IMR-90 (cell line): ENCODE results near the gene MLLT1. TPM values are rescaled to one million over a fixed set of nuclear protein-coding genes. Genes with fewer than 3 reads are reported as not detected.

Experiments used
- ATAC-seq: fragments of 200-7000 bp; cut with Tn5 transposase; 2 replicates; pipeline ENCODE4 v1.9.1; 2020; ENCODE audit warnings: low read depth, mild to moderate bottlenecking, moderate library complexity
- BruUV-seq: library from RNA; stranded (reverse); fragments of 400-500 nt; replicated peaks from 2 replicates; lab custom pipeline; 2021; lab: Mats Ljungman, UMichigan
- CTCF ChIA-PET: fragments of 300-600 bp; formaldehyde crosslinking; extraction: SDS; loops from one replicate; lab custom pipeline; 2021; ENCODE audit warnings: antibody characterized with exemption; lab: Yijun Ruan, JAX
- POLR2A ChIA-PET: fragments of 300-600 bp; sonication (Branson Sonifier 250); formaldehyde crosslinking; loops from one replicate; lab custom pipeline; 2022; ENCODE audit warnings: antibody characterized with exemption; ENCODE audit not compliant: unreplicated experiment; lab: Charles Lee
- DNase-seq: peaks from one replicate; pipeline ENCODE4 v3.0.0; 2013
- H2AFZ ChIP-seq: replicated peaks from 2 replicates; pipeline ENCODE3; 2013; ENCODE audit warnings: low read length, mild to moderate bottlenecking; ENCODE audit not compliant: poor library complexity
- H2AK5ac ChIP-seq: 2 replicates; pipeline ENCODE4 v1.6.1; 2013; ENCODE audit warnings: low read depth, low read length, inconsistent platforms
- H2AK9ac ChIP-seq: replicated peaks from 2 replicates; pipeline ENCODE3; 2013; ENCODE audit warnings: mild to moderate bottlenecking, low read depth, low read length, moderate library complexity; ENCODE audit not compliant: poor library complexity
- H2BK120ac ChIP-seq: 2 replicates; pipeline ENCODE4 v1.6.1; 2013; ENCODE audit warnings: low read depth, low read length, inconsistent platforms
- H2BK15ac ChIP-seq: 3 replicates; pipeline ENCODE4 v1.6.1; 2013; ENCODE audit warnings: low read depth, low read length, inconsistent platforms
- H2BK20ac ChIP-seq: 2 replicates; pipeline ENCODE4 v1.6.1; 2013; ENCODE audit warnings: low read depth, mild to moderate bottlenecking, inconsistent platforms, low read length, moderate library complexity
- H2BK5ac ChIP-seq: 2 replicates; pipeline ENCODE4 v1.6.1; 2013; ENCODE audit warnings: mild to moderate bottlenecking, low read depth, low read length, inconsistent platforms; ENCODE audit not compliant: poor library complexity, severe bottlenecking
- H3K14ac ChIP-seq: replicated peaks from 2 replicates; pipeline ENCODE4 v1.6.1; 2013; ENCODE audit warnings: low read depth, low read length, inconsistent platforms
- H3K18ac ChIP-seq: 2 replicates; pipeline ENCODE4 v1.6.1; 2013; ENCODE audit warnings: low read depth, low read length, control low read depth
- H3K23ac ChIP-seq: 2 replicates; pipeline ENCODE4 v1.6.1; 2013; ENCODE audit warnings: low read depth, low read length, inconsistent platforms
- H3K27ac ChIP-seq: 2 replicates; pipeline ENCODE4 v1.5.1; 2013; ENCODE audit warnings: mild to moderate bottlenecking, control low read depth, low read length; ENCODE audit not compliant: insufficient read depth
- H3K27me3 ChIP-seq: 2 replicates; pipeline ENCODE4 v1.6.1; 2013; ENCODE audit warnings: low read length; ENCODE audit not compliant: control insufficient read depth, insufficient read depth
- H3K36me3 ChIP-seq: 2 replicates; pipeline ENCODE4 v1.6.1; 2013; ENCODE audit warnings: low read length, mixed read lengths; ENCODE audit not compliant: control insufficient read depth, insufficient read depth
- H3K4ac ChIP-seq: 2 replicates; pipeline ENCODE4 v1.6.1; 2013; ENCODE audit warnings: low read depth, low read length, inconsistent platforms
- H3K4me1 ChIP-seq: 2 replicates; pipeline ENCODE4 v1.6.1; 2013; ENCODE audit warnings: low read length, mixed read lengths; ENCODE audit not compliant: control insufficient read depth, insufficient read depth
- H3K4me2 ChIP-seq: 2 replicates; pipeline ENCODE4 v1.6.1; 2013; ENCODE audit warnings: low read depth, mild to moderate bottlenecking, control low read depth, low read length, moderate library complexity
- H3K4me3 ChIP-seq: 2 replicates; pipeline ENCODE4 v1.5.1; 2013; ENCODE audit warnings: low read depth, mild to moderate bottlenecking, control low read depth, low read length, moderate library complexity; ENCODE audit not compliant: insufficient read depth
- H3K56ac ChIP-seq: 2 replicates; pipeline ENCODE4 v1.6.1; 2013; ENCODE audit warnings: low read length, inconsistent platforms; ENCODE audit not compliant: insufficient read depth; ENCODE audit errors: extremely low read depth
- H3K79me1 ChIP-seq, 2 experiments: 2 replicates each; pipeline ENCODE4 v1.6.1; 2013; ENCODE audit warnings: low read length in 2 of 2, inconsistent platforms in 1 of 2, low read depth in 1 of 2
- H3K9ac ChIP-seq: 2 replicates; pipeline ENCODE4 v1.6.1; 2013; ENCODE audit warnings: low read depth, low read length, control low read depth
- H3K9me1 ChIP-seq: 2 replicates; pipeline ENCODE4 v1.6.1; 2013; ENCODE audit warnings: low read length, inconsistent platforms; ENCODE audit not compliant: insufficient read depth
- H3K9me3 ChIP-seq: 2 replicates; pipeline ENCODE4 v1.6.1; 2013; ENCODE audit warnings: low read length; ENCODE audit not compliant: control insufficient read depth, insufficient read depth
- H4K20me1 ChIP-seq: 2 replicates; pipeline ENCODE4 v1.6.1; 2013; ENCODE audit warnings: low read length, inconsistent platforms; ENCODE audit not compliant: insufficient read depth
- H4K5ac ChIP-seq: 2 replicates; pipeline ENCODE4 v1.6.1; 2013; ENCODE audit warnings: mild to moderate bottlenecking, low read depth, low read length, control low read depth
- H4K8ac ChIP-seq, 2 experiments: 2 replicates each; pipeline ENCODE4 v1.6.1; 2013; ENCODE audit warnings: low read depth in 2 of 2, low read length in 2 of 2, control low read depth in 1 of 2, inconsistent platforms in 1 of 2
- H4K91ac ChIP-seq: 2 replicates; pipeline ENCODE4 v1.6.1; 2013; ENCODE audit warnings: low read depth, low read length, inconsistent platforms; ENCODE audit not compliant: insufficient read depth
- MAZ ChIP-seq: IDR thresholded peaks from 2 replicates; pipeline ENCODE4 v1.6.1; 2012; ENCODE audit warnings: low read depth, mild to moderate bottlenecking, low read length, improper control_type of control experiment, moderate library complexity, borderline replicate concordance
- MXI1 ChIP-seq: IDR thresholded peaks from 2 replicates; pipeline ENCODE4 v1.6.1; 2012; ENCODE audit warnings: low read depth, mild to moderate bottlenecking, low read length, moderate library complexity, borderline replicate concordance
- RCOR1 ChIP-seq: IDR thresholded peaks from 2 replicates; pipeline ENCODE4 v1.6.1; 2012; ENCODE audit warnings: mild to moderate bottlenecking, low read length, improper control_type of control experiment; ENCODE audit not compliant: insufficient replicate concordance
- RFX5 ChIP-seq: IDR thresholded peaks from 2 replicates; pipeline ENCODE4 v1.8.0; 2012; ENCODE audit warnings: low read depth, mild to moderate bottlenecking, low read length, moderate library complexity
- WGBS, 2 experiments: methylation state at CpG; one replicate each; pipeline versions ENCODE4 v1.1.5 to v1.1.7; 2013; ENCODE audit warnings: missing lambda C conversion rate in 2 of 2; ENCODE audit not compliant: insufficient read length in 1 of 2; ENCODE audit errors: extremely low coverage in 2 of 2; 5-methylcytosine and 5-hydroxymethylcytosine counted together
- dilution Hi-C: fragments of 300-500 bp; cut with HindIII; formaldehyde crosslinking; loops from one replicate; pipeline ENCODE4 v1.14.3; 2018; ENCODE audit warnings: low sequenced_read_pairs; ENCODE audit not compliant: unreplicated experiment
- in situ Hi-C: fragments of 300-500 bp; cut with MboI; formaldehyde crosslinking; loops from 3 replicates; pipeline ENCODE4 v1.14.3; 2019; ENCODE audit warnings: low sequenced_read_pairs, inconsistent platforms, mixed read lengths
- intact Hi-C: fragments of 100-400 bp; cut with micrococcal nuclease; formaldehyde crosslinking; loops from 2 replicates; pipeline ENCODE4 v1.10.0; 2022
- polyA plus RNA-seq, 3 experiments: library from polyadenylated mRNA; depleted of rRNA; stranded (reverse); fragments of >200 nt; gene quantifications; 2 replicates each; pipeline ENCODE4 v1.2.3, GENCODE V29; 2012; ENCODE audit warnings: low replicate concordance in 1 of 3
- total RNA-seq: library from RNA; depleted of rRNA; stranded (reverse); fragments of >200 nt; gene quantifications from 2 replicates; pipeline ENCODE4 v1.2.3, GENCODE V29; 2012

The MLLT1 gene
- total and polyA plus RNA-seq, 2 of the 4 experiments (the other 2 are of a cell fraction), result 1.3 to 30.6 TPM

DNA sequence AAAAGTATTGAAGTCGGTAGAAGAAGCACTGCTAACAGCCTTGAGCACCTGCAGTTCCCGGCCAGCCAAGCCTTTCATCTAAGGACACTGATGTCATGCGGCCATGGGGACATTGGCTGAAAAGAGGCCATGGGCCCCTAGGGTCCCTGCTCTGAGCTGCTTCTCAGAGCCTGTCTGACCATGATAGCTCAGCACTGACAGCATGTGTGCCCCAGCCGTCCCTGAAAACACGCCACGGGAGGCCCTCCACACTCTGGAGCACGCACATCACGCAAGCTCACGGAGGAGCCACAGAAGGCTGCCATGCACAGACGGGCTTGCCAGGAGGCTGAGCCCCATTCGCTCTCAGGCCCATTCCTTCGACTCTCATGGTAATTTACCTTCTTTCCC is 51.8 kb downstream of the MLLT1 start:
- H3K4me1 ChIP-seq, result peaks cover 8% of the 10 kb centered on the region
- H3K36me3 ChIP-seq, result peaks cover 42% of the 10 kb centered on the region
- no peak overlapping the region for H2BK15ac ChIP-seq
- no peak overlapping the region for H3K27ac ChIP-seq
- no peak overlapping the region for H3K23ac ChIP-seq
- H3K4me2 ChIP-seq, result no peak overlapping the region
- H3K9me1 ChIP-seq, result peaks cover 17% of the 10 kb centered on the region
- ATAC-seq (no peak), DNase-seq (no peak)
- 87% methylated on average over 7 of the region's 12 CpGs; no CpG with 5 or more reads in 1 of the 2 experiments for WGBS, 2 experiments
- ChIA-PET POLR2A (no interaction called here), CTCF (interaction anchor here (1.4 kb wide), 1 partner anchor 30 kb away, joined by 3 read pairs; no protein-coding TSS in a partner anchor)
- no peak overlapping the region for H2BK20ac ChIP-seq
- no peaks in the 10 kb centered on the region for H3K9me3 ChIP-seq
- no peak overlapping the region for H3K4ac ChIP-seq
- dilution Hi-C loops (no loop called here), intact Hi-C loops (no loop called here), in situ Hi-C loops (loop anchor here (10.0 kb wide), 1 partner anchor 47 kb away; the partner anchor contains the start of gene MLLT1)
- BruUV-seq, result no TSS peak
- no peak overlapping the region; a peak in 1 of 4 replicates for H4K8ac ChIP-seq
- no peak overlapping the region for H2AFZ ChIP-seq
- H3K18ac ChIP-seq, result no peak overlapping the region
- no peak overlapping the region for H3K4me3 ChIP-seq
- H4K91ac ChIP-seq, result no peak overlapping the region
- no peak overlapping the region for H2BK120ac ChIP-seq
- H3K9ac ChIP-seq, result no peak overlapping the region
- no peak overlapping the region for H2BK5ac ChIP-seq
- H4K5ac ChIP-seq, result no peak overlapping the region
- H4K20me1 ChIP-seq, result peaks cover 60% of the 10 kb centered on the region
- H3K27me3 ChIP-seq, result no peaks in the 10 kb centered on the region
- H2AK5ac ChIP-seq, result no peak overlapping the region
- H2AK9ac ChIP-seq, result no peak overlapping the region
- TF ChIP-seq MAZ (no peak), RCOR1 (no peak), RFX5 (no peak), MXI1 (no peak)
- peaks cover 29 to 77% of the 10 kb centered on the region in 2 experiments for H3K79me1 ChIP-seq
- no peak overlapping the region for H3K14ac ChIP-seq
- no peak overlapping the region for H3K56ac ChIP-seq
